Memory B cell (primary cell): ENCODE results near the gene MUC16.

Source experiments
- ATAC-seq: fragments of 150-1000 bp; cut with Tn5 transposase; 2 replicates; pipeline ENCODE4 v1.10.0; 2021; ENCODE audit warnings: low read depth, mild to moderate bottlenecking, moderate library complexity
- DNase-seq, 2 donors: peaks; one replicate each; pipeline ENCODE4 v3.0.0; 2022; ENCODE audit warnings: low spot score in 2 of 2
- H3K27ac Mint-ChIP-seq: one replicate; pipeline ENCODE4 v1.8.0; 2022; ENCODE audit warnings: mild to moderate bottlenecking, moderate library complexity, mixed read lengths
- H3K27me3 Mint-ChIP-seq: one replicate; pipeline ENCODE4 v1.8.0; 2022; ENCODE audit warnings: mixed read lengths
- H3K36me3 Mint-ChIP-seq: one replicate; pipeline ENCODE4 v1.8.0; 2022; ENCODE audit warnings: mild to moderate bottlenecking, mixed read lengths
- H3K4me1 Mint-ChIP-seq: one replicate; pipeline ENCODE4 v1.8.0; 2022; ENCODE audit warnings: mixed read lengths
- H3K4me3 Mint-ChIP-seq: one replicate; pipeline ENCODE4 v1.8.0; 2022; ENCODE audit warnings: mild to moderate bottlenecking, moderate library complexity, mixed read lengths
- H3K9me3 Mint-ChIP-seq: one replicate; pipeline ENCODE4 v1.8.0; 2022; ENCODE audit warnings: mixed read lengths

The MUC16 gene

GRCh38 chr19:9037400-9038062, 27.3 kb upstream of the MUC16 start:
- Mint-ChIP-seq H3K27ac (no peak overlapping the region), H3K4me1 (no peaks in the 10 kb centered on the region), H3K4me3 (no peak overlapping the region), H3K9me3 (peaks cover 8% of the 10 kb centered on the region), H3K36me3 (no peaks in the 10 kb centered on the region), H3K27me3 (peaks cover 1% of the 10 kb centered on the region)
- no peak for ATAC-seq
- DNase-seq, result no peak

DNA sequence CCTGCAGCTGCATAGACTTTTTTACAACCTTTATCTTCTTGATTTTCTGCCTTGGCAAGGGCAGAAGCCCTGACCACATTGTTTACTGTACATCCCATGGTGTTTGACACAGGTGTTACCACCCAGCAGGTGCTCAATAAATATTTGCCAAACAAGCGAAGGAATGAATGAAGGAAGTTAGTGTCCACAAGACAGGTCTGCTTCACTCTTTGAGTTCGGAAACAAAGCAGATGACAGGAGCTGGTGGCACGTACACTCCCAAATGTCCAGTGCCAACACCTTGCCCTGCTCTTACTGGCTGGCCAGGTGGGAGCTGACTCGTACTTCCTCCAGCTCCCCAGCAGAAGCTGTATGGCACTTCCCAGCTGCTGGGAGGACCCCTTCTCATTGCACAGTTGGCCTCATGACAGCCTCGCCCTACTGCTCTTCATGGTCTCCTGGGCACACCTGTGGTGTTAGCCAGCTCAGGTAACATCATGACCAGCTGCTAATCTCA, 22.0 kb upstream of the MUC16 start:
- no peak overlapping the region for H3K4me3 Mint-ChIP-seq
- H3K27me3 Mint-ChIP-seq, result peaks cover 1% of the 10 kb centered on the region
- no peak for ATAC-seq
- DNase-seq, result no peak
- peaks cover 3% of the 10 kb centered on the region for H3K9me3 Mint-ChIP-seq
- no peaks in the 10 kb centered on the region for H3K36me3 Mint-ChIP-seq
- H3K27ac Mint-ChIP-seq, result no peak overlapping the region
- no peaks in the 10 kb centered on the region for H3K4me1 Mint-ChIP-seq

DNA sequence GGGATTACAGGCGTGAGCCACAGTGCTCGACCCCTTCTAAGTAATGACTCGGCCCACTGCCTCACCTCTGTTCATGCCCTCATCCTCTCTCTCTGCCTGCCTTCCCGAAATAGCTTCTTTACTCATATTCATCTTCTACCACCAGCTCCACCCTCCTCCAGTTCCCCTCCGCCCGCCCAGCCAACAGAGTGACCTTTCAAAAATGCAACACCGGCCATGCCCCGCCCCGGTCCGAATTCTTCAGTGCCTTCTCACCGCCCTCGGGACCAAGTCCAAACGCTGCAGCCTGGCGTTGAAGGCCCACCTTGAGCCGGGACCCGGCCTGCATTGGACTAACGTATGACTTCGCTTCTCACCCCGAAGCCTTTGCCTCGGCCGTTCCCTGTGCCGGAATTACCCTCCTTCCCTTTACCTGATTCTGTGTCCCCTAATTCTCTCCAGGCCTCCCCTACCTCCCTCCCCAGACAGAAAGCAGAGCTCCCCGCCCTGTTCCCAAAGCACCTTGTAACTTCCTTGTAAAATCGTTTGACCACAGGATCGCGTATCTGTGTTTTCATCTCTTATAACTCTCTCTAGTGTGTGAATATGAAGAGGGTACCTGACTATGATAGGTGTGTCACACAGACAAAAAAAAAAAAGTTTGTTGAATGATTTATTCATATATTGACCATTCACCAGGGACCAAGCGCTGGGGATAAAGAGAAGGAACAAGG, 8.1 kb upstream of the MUC16 start:
- peaks cover 3% of the 10 kb centered on the region for H3K27me3 Mint-ChIP-seq
- no peaks in the 10 kb centered on the region for H3K4me1 Mint-ChIP-seq
- H3K27ac Mint-ChIP-seq, result no peak overlapping the region
- H3K4me3 Mint-ChIP-seq, result no peak overlapping the region
- no peak for ATAC-seq
- H3K9me3 Mint-ChIP-seq, result peaks cover 14% of the 10 kb centered on the region
- DNase-seq, result no peak
- H3K36me3 Mint-ChIP-seq, result no peaks in the 10 kb centered on the region

DNA sequence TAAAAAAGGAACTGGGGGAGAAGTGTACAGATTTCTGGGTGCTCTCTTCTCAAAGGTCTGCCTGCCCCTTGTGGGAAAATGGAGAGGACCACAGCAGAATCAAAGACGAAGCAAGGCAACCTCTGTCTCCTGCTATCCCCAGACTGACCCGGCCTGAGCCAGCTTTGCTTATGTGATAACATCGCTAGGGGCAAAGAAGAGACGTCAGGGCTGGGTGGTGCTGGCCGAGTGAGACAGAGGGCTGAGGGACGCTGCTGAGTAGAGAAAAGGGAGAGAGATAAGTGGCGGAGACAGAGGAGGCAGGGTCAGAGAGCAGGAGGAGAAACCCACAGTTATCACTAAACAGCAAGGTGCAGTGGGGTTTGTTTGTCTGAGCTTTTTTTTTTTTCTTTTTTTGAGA, 4.6 kb upstream of the MUC16 start:
- no peak for DNase-seq
- Mint-ChIP-seq H3K27ac (no peak overlapping the region), H3K4me3 (no peak overlapping the region), H3K36me3 (no peaks in the 10 kb centered on the region), H3K9me3 (peaks cover 13% of the 10 kb centered on the region), H3K4me1 (no peaks in the 10 kb centered on the region), H3K27me3 (peaks cover 6% of the 10 kb centered on the region)
- no peak for ATAC-seq

- peaks cover 6% of the 10 kb centered on the region for H3K27me3 Mint-ChIP-seq
- peaks cover 13% of the 10 kb centered on the region for H3K9me3 Mint-ChIP-seq
- no peak for DNase-seq
- no peak overlapping the region for H3K27ac Mint-ChIP-seq
- no peak for ATAC-seq
- H3K4me1 Mint-ChIP-seq, result no peaks in the 10 kb centered on the region
- no peak overlapping the region for H3K4me3 Mint-ChIP-seq
- no peaks in the 10 kb centered on the region for H3K36me3 Mint-ChIP-seq
Observed at GRCh38 chr19:9013988-9014387, 3.8 kb upstream of the MUC16 start.

DNA sequence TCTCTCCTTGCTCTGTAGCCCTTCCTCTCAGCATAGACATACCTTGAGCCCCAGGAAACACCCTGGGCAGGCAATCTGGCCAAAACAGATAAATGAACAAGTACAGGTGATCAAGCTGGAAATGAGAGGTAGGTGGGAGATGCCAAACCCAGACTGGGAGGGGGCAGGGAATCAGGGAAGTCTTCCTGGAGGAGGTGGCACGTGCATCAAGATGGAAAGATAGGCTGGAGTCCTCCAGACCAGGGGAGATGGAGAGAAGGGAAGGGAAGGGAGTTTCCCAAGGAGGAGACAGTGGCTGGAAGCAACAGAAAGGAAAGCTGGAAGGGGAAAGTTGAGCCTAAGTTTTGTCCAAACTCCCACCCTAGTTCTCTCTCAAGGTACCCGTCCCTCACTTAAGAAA, 1.7 kb upstream of the MUC16 start:
- Mint-ChIP-seq H3K27ac (no peak overlapping the region), H3K36me3 (no peaks in the 10 kb centered on the region), H3K9me3 (peaks cover 8% of the 10 kb centered on the region), H3K27me3 (peaks cover 6% of the 10 kb centered on the region), H3K4me1 (no peaks in the 10 kb centered on the region), H3K4me3 (no peak overlapping the region)
- no peak for DNase-seq
- ATAC-seq, result no peak

GRCh38 chr19:9010693-9011092, 484 bp upstream of the MUC16 start:
- no peak for DNase-seq
- ATAC-seq, result no peak
- H3K4me1 Mint-ChIP-seq, result no peaks in the 10 kb centered on the region
- no peak overlapping the region for H3K4me3 Mint-ChIP-seq
- peaks cover 8% of the 10 kb centered on the region for H3K9me3 Mint-ChIP-seq
- H3K36me3 Mint-ChIP-seq, result no peaks in the 10 kb centered on the region
- no peak overlapping the region for H3K27ac Mint-ChIP-seq
- H3K27me3 Mint-ChIP-seq, result peaks cover 6% of the 10 kb centered on the region

DNA sequence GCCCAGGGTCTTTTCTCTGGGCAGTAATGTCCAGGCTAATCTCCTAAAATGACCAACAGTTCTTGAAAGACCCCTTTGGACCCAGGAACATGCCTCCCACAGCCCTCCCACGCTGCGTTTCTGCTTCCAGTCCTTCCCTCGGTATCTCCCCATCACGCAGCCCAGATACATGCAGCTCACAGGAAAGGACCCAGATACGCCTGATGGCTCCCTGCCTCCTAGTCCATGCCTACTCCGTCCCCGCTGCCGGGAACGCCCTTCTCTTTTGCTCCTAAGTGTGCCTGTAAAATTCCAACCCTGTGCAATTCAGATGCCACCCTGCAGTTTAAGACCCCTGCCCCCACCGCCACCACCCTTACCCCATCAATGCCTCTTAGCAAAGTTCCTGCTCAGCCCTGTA, 778 bp downstream of the MUC16 start:
- H3K27ac Mint-ChIP-seq, result peak overlapping the region; percentile 10

GRCh38 chr19:9008667-9009066, 1.5 kb downstream of the MUC16 start:
- no peaks in the 10 kb centered on the region for H3K36me3 Mint-ChIP-seq
- H3K27ac Mint-ChIP-seq, result no peak overlapping the region
- H3K9me3 Mint-ChIP-seq, result peaks cover 4% of the 10 kb centered on the region
- DNase-seq (no peak), ATAC-seq (no peak)
- H3K4me3 Mint-ChIP-seq, result no peak overlapping the region
- H3K4me1 Mint-ChIP-seq, result no peaks in the 10 kb centered on the region
- peaks cover 3% of the 10 kb centered on the region for H3K27me3 Mint-ChIP-seq

More for the DNA sequence above, 778 bp downstream of the MUC16 start:
- Mint-ChIP-seq H3K4me1 (no peaks in the 10 kb centered on the region), H3K36me3 (no peaks in the 10 kb centered on the region), H3K27me3 (peaks cover 6% of the 10 kb centered on the region), H3K4me3 (peak overlapping the region; percentile 76), H3K9me3 (peaks cover 7% of the 10 kb centered on the region)
- ATAC-seq (no peak), DNase-seq (no peak)

DNA sequence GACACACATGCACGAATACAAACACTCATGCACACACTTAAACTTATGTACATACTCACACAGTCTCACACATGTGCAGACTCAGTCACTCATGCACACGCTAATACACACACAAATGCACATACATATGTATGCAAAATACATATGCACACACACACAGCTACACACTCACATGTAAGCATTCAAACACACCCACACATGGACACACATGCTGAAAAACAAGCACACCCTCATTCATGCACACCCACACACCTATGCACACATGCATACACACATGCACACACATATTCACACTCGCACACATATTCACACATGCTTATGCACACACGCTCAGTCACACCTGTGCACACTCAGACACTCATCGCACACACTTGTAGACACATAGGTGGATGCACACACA, 9.3 kb downstream of the MUC16 start:
- DNase-seq (no peak), ATAC-seq (no peak)
- H3K27ac Mint-ChIP-seq, result no peak overlapping the region
- no peak overlapping the region for H3K4me3 Mint-ChIP-seq
- H3K4me1 Mint-ChIP-seq, result peaks cover 5% of the 10 kb centered on the region
- no peaks in the 10 kb centered on the region for H3K36me3 Mint-ChIP-seq
- H3K27me3 Mint-ChIP-seq, result peaks cover 4% of the 10 kb centered on the region
- H3K9me3 Mint-ChIP-seq, result peaks cover 12% of the 10 kb centered on the region

- no peaks in the 10 kb centered on the region for H3K4me1 Mint-ChIP-seq
- ATAC-seq (no peak), DNase-seq (no peak)
- H3K27me3 Mint-ChIP-seq, result no peaks in the 10 kb centered on the region
- H3K9me3 Mint-ChIP-seq, result no peaks in the 10 kb centered on the region
- no peaks in the 10 kb centered on the region for H3K36me3 Mint-ChIP-seq
- no peak overlapping the region for H3K27ac Mint-ChIP-seq
- H3K4me3 Mint-ChIP-seq, result no peak overlapping the region
Observed at GRCh38 chr19:8988204-8988603, 22.0 kb downstream of the MUC16 start.

DNA sequence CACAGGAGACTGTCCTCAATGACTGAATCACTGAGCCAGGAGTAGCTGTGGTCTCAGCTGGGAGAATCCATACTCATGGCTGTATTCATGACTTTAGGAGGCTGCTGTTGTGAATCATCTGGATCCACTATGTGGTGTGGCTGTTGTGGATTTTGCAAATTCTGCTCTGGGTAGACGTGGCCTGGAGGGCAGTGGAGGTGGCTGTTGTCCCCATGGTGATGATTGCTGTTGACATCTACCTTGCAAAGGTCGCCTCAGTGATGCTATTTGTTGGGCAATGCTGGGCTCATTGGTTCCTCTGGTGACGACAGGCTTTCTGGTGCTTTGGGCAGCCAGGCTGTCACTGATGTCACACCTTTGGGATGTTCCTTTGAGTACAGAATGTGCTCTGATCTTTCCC, 23.9 kb downstream of the MUC16 start:
- ATAC-seq, result no peak
- no peak overlapping the region for H3K27ac Mint-ChIP-seq
- H3K4me3 Mint-ChIP-seq, result no peak overlapping the region
- no peak for DNase-seq
- no peaks in the 10 kb centered on the region for H3K27me3 Mint-ChIP-seq
- H3K4me1 Mint-ChIP-seq, result no peaks in the 10 kb centered on the region
- H3K9me3 Mint-ChIP-seq, result peaks cover 6% of the 10 kb centered on the region
- no peaks in the 10 kb centered on the region for H3K36me3 Mint-ChIP-seq

GRCh38 chr19:8973501-8974091, 36.6 kb downstream of the MUC16 start:
- DNase-seq, result no peak
- Mint-ChIP-seq H3K9me3 (peaks cover 8% of the 10 kb centered on the region), H3K4me3 (no peak overlapping the region), H3K27me3 (no peaks in the 10 kb centered on the region), H3K36me3 (no peaks in the 10 kb centered on the region), H3K27ac (no peak overlapping the region), H3K4me1 (no peaks in the 10 kb centered on the region)
- ATAC-seq, result no peak

DNA sequence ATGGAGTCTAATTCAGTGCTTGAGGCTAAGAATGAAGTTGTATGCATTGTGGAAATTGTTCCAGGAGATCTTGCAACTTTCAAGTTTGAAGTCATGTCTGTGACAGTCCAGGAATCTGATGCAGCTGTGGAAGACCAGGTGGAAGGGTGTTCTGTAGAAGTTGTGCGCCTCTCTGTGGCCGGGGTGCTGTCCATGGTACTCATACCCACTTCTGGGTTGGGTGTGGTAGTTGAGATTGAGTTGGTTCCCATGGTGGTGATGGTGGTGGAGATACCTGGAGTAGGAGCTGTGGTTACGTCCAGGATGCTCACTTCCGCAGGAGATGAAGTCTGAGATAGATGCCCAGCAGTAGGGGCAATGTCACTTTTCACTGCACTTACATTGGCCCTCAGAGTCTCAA, 44.3 kb downstream of the MUC16 start:
- ATAC-seq, result no peak
- no peaks in the 10 kb centered on the region for H3K36me3 Mint-ChIP-seq
- H3K9me3 Mint-ChIP-seq, result peaks cover 4% of the 10 kb centered on the region
- no peak overlapping the region for H3K27ac Mint-ChIP-seq
- no peak for DNase-seq
- no peaks in the 10 kb centered on the region for H3K4me1 Mint-ChIP-seq
- H3K4me3 Mint-ChIP-seq, result no peak overlapping the region
- H3K27me3 Mint-ChIP-seq, result peaks cover 2% of the 10 kb centered on the region
